ENCODE measurements around the gene UQCRC1.

DNA sequence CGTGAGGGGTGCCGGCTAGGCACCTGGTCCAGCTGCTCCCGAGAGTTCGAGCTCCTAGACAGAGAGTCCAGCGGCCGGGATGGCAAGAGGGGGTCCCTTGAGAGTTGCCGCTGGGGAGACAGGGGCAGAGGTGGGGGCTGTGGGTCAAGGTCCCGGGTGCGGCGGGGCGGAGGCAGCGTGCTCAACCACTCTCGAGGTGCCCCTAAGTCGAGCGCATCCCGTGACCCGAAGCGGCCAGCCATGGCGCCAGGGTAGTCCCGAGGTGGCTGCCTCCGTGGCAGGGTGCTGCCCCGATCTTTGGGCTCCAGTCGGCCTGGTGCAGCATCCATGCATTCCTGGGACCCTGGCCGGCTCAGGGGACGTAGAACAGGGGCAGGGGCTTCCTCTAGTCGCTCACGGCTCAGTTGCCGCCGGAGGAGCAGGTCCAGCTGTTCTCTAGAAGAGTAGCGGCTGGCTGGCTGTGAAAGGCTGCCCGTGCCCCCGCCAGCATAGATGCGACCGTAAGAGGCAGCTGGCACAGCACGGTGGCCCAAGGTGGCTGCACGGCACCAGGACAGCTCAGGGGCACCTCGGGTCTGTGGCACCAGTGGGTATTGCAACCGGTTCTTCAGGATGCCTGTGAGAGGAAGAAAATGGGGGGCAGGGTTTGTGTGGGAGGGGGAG lies 30.6 kb upstream of the UQCRC1 start:
- TF ChIP-seq, protein P1, sequence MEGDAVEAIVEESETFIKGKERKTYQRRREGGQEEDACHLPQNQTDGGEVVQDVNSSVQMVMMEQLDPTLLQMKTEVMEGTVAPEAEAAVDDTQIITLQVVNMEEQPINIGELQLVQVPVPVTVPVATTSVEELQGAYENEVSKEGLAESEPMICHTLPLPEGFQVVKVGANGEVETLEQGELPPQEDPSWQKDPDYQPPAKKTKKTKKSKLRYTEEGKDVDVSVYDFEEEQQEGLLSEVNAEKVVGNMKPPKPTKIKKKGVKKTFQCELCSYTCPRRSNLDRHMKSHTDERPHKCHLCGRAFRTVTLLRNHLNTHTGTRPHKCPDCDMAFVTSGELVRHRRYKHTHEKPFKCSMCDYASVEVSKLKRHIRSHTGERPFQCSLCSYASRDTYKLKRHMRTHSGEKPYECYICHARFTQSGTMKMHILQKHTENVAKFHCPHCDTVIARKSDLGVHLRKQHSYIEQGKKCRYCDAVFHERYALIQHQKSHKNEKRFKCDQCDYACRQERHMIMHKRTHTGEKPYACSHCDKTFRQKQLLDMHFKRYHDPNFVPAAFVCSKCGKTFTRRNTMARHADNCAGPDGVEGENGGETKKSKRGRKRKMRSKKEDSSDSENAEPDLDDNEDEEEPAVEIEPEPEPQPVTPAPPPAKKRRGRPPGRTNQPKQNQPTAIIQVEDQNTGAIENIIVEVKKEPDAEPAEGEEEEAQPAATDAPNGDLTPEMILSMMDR (IDR thresholded peaks at IDR 0.05; ENCODE audit: low read length) = no peak
- no peak for TF ChIP-seq EZH2 (IDR thresholded peaks at IDR 0.05; ENCODE audit: borderline replicate concordance, low read length)
